DND-41 (cell line): Measurements from ENCODE around the gene GPR153.

Experiments
- ATAC-seq: fragments of 200-7000 bp; cut with Tn5 transposase; 3 replicates; pipeline ENCODE4 v1.9.1; 2021; ENCODE audit warnings: low read depth; ENCODE audit not compliant: insufficient read depth
- DNase-seq: peaks from one replicate; pipeline ENCODE4 v3.0.0-alpha.2; 2020
- H2AFZ ChIP-seq: 2 replicates; pipeline ENCODE4 v1.6.0; 2012; ENCODE audit warnings: low read depth, low read length
- H3K27ac ChIP-seq: 2 replicates; pipeline ENCODE4 v1.5.1; 2012; ENCODE audit warnings: low read length, inconsistent platforms
- H3K27me3 ChIP-seq: fragments of 200-600 bp; sonication (generic); 2 replicates; pipeline ENCODE4 v1.6.0; 2012; ENCODE audit warnings: low read length, mild to moderate bottlenecking, inconsistent platforms; ENCODE audit not compliant: insufficient read depth, poor library complexity
- H3K36me3 ChIP-seq: 2 replicates; pipeline ENCODE4 v1.5.1; 2012; ENCODE audit warnings: low read length, inconsistent platforms; ENCODE audit not compliant: insufficient read depth
- H3K4me1 ChIP-seq: 2 replicates; pipeline ENCODE4 v1.5.1; 2012; ENCODE audit warnings: mild to moderate bottlenecking, low read length; ENCODE audit not compliant: insufficient read depth
- H3K4me2 ChIP-seq: 2 replicates; pipeline ENCODE4 v1.6.0; 2012; ENCODE audit warnings: mild to moderate bottlenecking, moderate library complexity, low read length, inconsistent platforms; ENCODE audit not compliant: insufficient read depth
- H3K4me3 ChIP-seq, 2 experiments: fragments of 200-600 bp in 1 of 2; shearing (Covaris generic) in 1 of 2; 2 replicates each; pipeline ENCODE4 v1.5.1; 2012 to 2016; ENCODE audit warnings: inconsistent platforms in 2 of 2, low read length in 2 of 2, mild to moderate bottlenecking in 2 of 2, low read depth in 1 of 2, moderate library complexity in 1 of 2
- H3K79me2 ChIP-seq: 2 replicates; pipeline ENCODE4 v1.6.0; 2012; ENCODE audit warnings: low read length, inconsistent platforms; ENCODE audit not compliant: insufficient read depth
- H3K9ac ChIP-seq: 2 replicates; pipeline ENCODE4 v1.6.0; 2012; ENCODE audit warnings: low read depth, mild to moderate bottlenecking, inconsistent platforms, low read length, moderate library complexity
- H3K9me3 ChIP-seq: 2 replicates; pipeline ENCODE4 v1.5.1; 2012; ENCODE audit warnings: low read length, moderate library complexity, mild to moderate bottlenecking, inconsistent platforms; ENCODE audit not compliant: insufficient read depth, severe bottlenecking
- H4K20me1 ChIP-seq: 2 replicates; pipeline ENCODE4 v1.6.0; 2012; ENCODE audit warnings: low read length; ENCODE audit not compliant: insufficient read depth
- EZH2 ChIP-seq: IDR thresholded peaks from 3 replicates; pipeline ENCODE4 v1.6.1; 2012; ENCODE audit warnings: borderline replicate concordance, low read depth, mild to moderate bottlenecking, moderate library complexity, low read length, inconsistent platforms; ENCODE audit not compliant: severe bottlenecking
- TF ChIP-seq, protein P1 (sequence below): IDR thresholded peaks from 2 replicates; pipeline ENCODE4 v1.5.1; 2012; ENCODE audit warnings: borderline replicate concordance, low read length, moderate library complexity, mild to moderate bottlenecking; ENCODE audit not compliant: poor library complexity, severe bottlenecking; ENCODE audit errors: extremely low read depth

Gene GPR153

DNA sequence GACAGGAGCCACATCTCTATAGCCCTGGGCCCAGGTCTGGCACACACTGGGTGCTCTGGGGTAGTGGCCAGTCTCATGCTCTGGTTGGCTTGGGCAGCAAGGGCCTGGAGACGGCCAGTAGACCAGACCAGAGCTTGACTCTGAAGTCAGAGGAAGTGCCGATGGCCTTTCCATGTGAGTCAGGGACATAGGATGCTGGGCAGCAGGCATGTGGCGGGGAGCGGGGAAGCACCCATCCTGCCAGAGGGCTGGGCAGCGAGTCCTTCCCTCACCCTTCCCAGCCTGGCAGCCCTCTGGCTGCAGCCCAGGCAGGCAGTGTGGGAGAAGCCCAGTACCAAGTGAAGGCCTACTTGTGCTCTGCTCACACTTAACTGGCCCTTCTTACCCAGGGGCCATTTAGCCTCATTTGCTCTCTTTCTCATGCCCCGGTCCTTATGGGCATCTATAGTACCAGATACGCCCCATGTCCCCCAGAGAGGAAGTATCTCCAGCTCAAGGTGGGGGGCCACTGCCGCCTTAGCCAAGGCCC lies 3.3 kb downstream of the GPR153 start:
- H3K4me3 ChIP-seq, result no peak overlapping the region
- TF ChIP-seq, protein P1, sequence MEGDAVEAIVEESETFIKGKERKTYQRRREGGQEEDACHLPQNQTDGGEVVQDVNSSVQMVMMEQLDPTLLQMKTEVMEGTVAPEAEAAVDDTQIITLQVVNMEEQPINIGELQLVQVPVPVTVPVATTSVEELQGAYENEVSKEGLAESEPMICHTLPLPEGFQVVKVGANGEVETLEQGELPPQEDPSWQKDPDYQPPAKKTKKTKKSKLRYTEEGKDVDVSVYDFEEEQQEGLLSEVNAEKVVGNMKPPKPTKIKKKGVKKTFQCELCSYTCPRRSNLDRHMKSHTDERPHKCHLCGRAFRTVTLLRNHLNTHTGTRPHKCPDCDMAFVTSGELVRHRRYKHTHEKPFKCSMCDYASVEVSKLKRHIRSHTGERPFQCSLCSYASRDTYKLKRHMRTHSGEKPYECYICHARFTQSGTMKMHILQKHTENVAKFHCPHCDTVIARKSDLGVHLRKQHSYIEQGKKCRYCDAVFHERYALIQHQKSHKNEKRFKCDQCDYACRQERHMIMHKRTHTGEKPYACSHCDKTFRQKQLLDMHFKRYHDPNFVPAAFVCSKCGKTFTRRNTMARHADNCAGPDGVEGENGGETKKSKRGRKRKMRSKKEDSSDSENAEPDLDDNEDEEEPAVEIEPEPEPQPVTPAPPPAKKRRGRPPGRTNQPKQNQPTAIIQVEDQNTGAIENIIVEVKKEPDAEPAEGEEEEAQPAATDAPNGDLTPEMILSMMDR, result no peak
- no peak for TF ChIP-seq EZH2
- no peaks in the 10 kb centered on the region for H3K9me3 ChIP-seq
- no peak overlapping the region for H3K9ac ChIP-seq
- H3K27ac ChIP-seq, result no peak overlapping the region
- no peak overlapping the region for H2AFZ ChIP-seq
- peaks cover 14% of the 10 kb centered on the region for H3K4me1 ChIP-seq
- H3K36me3 ChIP-seq, result no peaks in the 10 kb centered on the region
- no peak for ATAC-seq
- DNase-seq, result no peak
- peaks cover 26% of the 10 kb centered on the region for H4K20me1 ChIP-seq
- H3K4me2 ChIP-seq, result no peak overlapping the region
- no peaks in the 10 kb centered on the region for H3K79me2 ChIP-seq
- H3K27me3 ChIP-seq, result no peaks in the 10 kb centered on the region

DNA sequence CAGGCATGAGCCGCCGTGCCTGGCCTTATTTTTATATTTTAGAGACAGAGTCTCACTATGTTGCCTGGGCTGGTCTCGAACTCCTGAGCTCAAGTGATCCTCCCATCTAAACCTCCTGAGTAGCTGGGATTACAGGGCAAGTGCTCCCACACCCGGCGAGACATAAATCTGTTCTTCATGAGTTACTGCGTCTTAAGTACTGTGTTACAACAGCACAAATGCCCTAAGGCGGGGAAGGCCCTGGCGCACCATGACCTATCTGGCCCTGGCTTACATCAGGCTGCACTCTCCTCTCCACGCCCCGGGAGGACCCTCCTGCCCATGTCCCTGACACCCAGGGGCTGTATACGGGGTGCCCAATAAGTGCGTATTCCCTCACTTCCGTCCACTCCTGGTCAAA lies 4.3 kb downstream of the GPR153 start:
- no peaks in the 10 kb centered on the region for H3K9me3 ChIP-seq
- TF ChIP-seq EZH2, result no peak
- TF ChIP-seq, protein P1, result no peak
- H3K9ac ChIP-seq, result no peak overlapping the region
- ATAC-seq (no peak), DNase-seq (no peak)
- H2AFZ ChIP-seq, result no peak overlapping the region
- H4K20me1 ChIP-seq, result peaks cover 21% of the 10 kb centered on the region
- no peak overlapping the region for H3K4me3 ChIP-seq
- H3K27ac ChIP-seq, result no peak overlapping the region
- H3K79me2 ChIP-seq, result no peaks in the 10 kb centered on the region
- no peaks in the 10 kb centered on the region for H3K27me3 ChIP-seq
- H3K4me2 ChIP-seq, result no peak overlapping the region
- H3K36me3 ChIP-seq, result no peaks in the 10 kb centered on the region
- H3K4me1 ChIP-seq, result peaks cover 14% of the 10 kb centered on the region

DNA sequence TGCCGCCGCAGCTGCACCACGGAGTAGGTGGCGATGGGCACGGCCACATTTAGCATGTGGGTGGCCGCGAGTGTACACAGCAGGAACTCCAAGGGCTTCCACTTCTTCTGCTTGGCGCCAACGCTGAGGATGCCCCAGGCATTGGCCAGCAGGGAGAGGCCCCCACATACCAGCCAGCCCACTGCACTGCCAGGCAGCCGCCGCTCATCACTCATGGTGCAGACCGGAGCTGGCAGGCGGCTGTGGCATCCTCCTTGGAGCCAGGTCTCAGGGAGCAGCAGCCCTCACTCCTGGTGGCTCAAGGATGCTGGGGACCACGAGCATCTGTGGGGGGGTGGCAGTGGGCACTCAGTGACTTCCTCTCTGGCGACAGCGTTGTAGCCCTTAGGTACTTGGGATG lies 6.2 kb downstream of the GPR153 start:
- Histone ChIP-seq H3K9ac (no peak overlapping the region), H3K27me3 (no peaks in the 10 kb centered on the region), H3K4me3 (no peak overlapping the region), H3K9me3 (no peaks in the 10 kb centered on the region), H3K27ac (no peak overlapping the region), H2AFZ (no peak overlapping the region), H3K36me3 (no peaks in the 10 kb centered on the region), H4K20me1 (peaks cover 18% of the 10 kb centered on the region), H3K79me2 (no peaks in the 10 kb centered on the region), H3K4me1 (peaks cover 3% of the 10 kb centered on the region), H3K4me2 (no peak overlapping the region)
- ATAC-seq (no peak), DNase-seq (no peak)
- TF ChIP-seq, protein P1, result no peak
- no peak for TF ChIP-seq EZH2

DNA sequence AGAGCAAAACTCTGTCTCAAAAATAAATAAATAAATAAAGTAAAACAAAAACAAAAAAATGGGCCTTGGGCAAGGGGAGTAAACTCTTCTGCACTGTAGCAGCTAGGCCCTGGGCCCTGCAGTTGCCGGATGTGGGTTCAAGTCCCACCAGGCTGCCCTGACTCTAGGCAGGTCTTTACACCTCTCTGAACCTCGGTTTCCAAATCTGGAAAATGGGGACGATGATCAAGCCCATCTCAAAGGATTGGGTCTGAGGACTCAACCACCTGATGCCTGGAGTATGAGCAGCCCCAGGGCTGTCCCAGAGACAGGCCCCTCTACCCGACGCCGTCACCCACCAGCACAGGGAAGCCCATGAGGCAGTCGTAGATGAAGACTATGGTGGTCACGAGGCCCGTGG lies 7.5 kb downstream of the GPR153 start:
- Histone ChIP-seq H3K4me2 (no peak overlapping the region), H3K27ac (no peak overlapping the region), H3K9me3 (no peaks in the 10 kb centered on the region), H3K4me3 (no peak overlapping the region), H3K36me3 (no peaks in the 10 kb centered on the region), H3K9ac (no peak overlapping the region), H4K20me1 (peaks cover 8% of the 10 kb centered on the region), H3K4me1 (no peaks in the 10 kb centered on the region), H3K27me3 (no peaks in the 10 kb centered on the region), H3K79me2 (no peaks in the 10 kb centered on the region), H2AFZ (no peak overlapping the region)
- TF ChIP-seq, protein P1, result no peak
- no peak for TF ChIP-seq EZH2
- ATAC-seq, result no peak
- DNase-seq, result no peak
